Measurements from ENCODE around the gene TSHR. TPM values are rescaled to one million over a fixed set of nuclear protein-coding genes. Genes with fewer than 3 reads are reported as not detected.

The TSHR gene
- total RNA-seq, 4 donors from 2014 or later = 0.37 to 2.4 (median 0.85) TPM

- TF ChIP-seq CTCF (IDR thresholded peaks at IDR 0.05) (no peak), EP300 (IDR thresholded peaks at IDR 0.05; ENCODE audit: low read depth) (no peak), POLR2AphosphoS5 (IDR thresholded peaks at IDR 0.05) (no peak), POLR2A (IDR thresholded peaks at IDR 0.05) (no peak)
- H3K4me1 ChIP-seq = no peaks in the 10 kb centered on the region
- intact Hi-C loops (cut with DNase I; ENCODE audit: low total_unique reads) = no loop called here
- no peak overlapping the region for H3K4me3 ChIP-seq
- H3K9me3 ChIP-seq = no peaks in the 10 kb centered on the region
- no peaks in the 10 kb centered on the region for H3K27me3 ChIP-seq
- no peak for DNase-seq
- in situ Hi-C loops (cut with MboI; ENCODE audit: low pct_ligation_motif_present in 1 of 4, low pct_unique_long_range_greater_than_20kb in 1 of 4, low sequenced_read_pairs in 3 of 4) = no loop called here
- H3K36me3 ChIP-seq = no peaks in the 10 kb centered on the region
- H3K27ac ChIP-seq = no peak overlapping the region
- 84 to 98% methylated on average over 3 of the region's 3 CpGs for WGBS, 2 donors (ENCODE audit: low coverage in 1 of 2)
Observed at GRCh38 chr14:81006266-81006665, 50.8 kb downstream of the TSHR start.

DNA sequence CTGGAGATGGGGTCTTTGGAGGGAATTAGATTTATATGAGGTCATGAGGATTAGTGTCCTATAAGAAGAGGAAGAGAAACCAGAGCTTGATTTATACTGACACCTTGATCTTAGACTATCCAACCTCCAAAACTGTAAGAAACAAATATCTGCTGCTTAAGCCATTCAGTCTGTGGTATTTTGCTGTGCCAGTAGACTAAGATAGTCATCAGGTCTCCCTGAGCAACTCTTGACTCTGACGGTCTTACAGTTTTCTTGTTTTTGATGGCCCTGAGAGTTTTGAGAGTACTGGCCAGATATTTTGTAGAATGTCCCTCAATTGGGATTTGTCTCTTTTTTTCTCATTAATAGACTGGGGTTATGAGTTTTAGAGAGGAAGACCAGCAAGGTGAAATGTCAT lies 51.7 kb downstream of the TSHR start:
- H3K27me3 ChIP-seq = no peaks in the 10 kb centered on the region
- intact Hi-C loops (cut with DNase I; ENCODE audit: low total_unique reads) = no loop called here
- H3K4me1 ChIP-seq = no peaks in the 10 kb centered on the region
- H3K36me3 ChIP-seq = no peaks in the 10 kb centered on the region
- in situ Hi-C loops (cut with MboI; ENCODE audit: low pct_ligation_motif_present in 1 of 4, low pct_unique_long_range_greater_than_20kb in 1 of 4, low sequenced_read_pairs in 3 of 4) = no loop called here
- H3K4me3 ChIP-seq = no peak overlapping the region
- H3K9me3 ChIP-seq = no peaks in the 10 kb centered on the region
- no peak overlapping the region for H3K27ac ChIP-seq
- no peak for DNase-seq
- TF ChIP-seq CTCF (IDR thresholded peaks at IDR 0.05) (no peak), POLR2AphosphoS5 (IDR thresholded peaks at IDR 0.05) (no peak), EP300 (IDR thresholded peaks at IDR 0.05; ENCODE audit: low read depth) (no peak), POLR2A (IDR thresholded peaks at IDR 0.05) (no peak)
- WGBS, 2 donors (ENCODE audit: low coverage in 1 of 2) = 85% methylated on average over 1 of the region's 1 CpG; no CpG with 5 or more reads in 1 of the 2 donors

- H3K4me3 ChIP-seq = no peak overlapping the region
- in situ Hi-C loops (cut with MboI; ENCODE audit: low pct_ligation_motif_present in 1 of 4, low pct_unique_long_range_greater_than_20kb in 1 of 4, low sequenced_read_pairs in 3 of 4) (no loop called here), intact Hi-C loops (cut with DNase I; ENCODE audit: low total_unique reads) (no loop called here)
- no peak for DNase-seq
- H3K4me1 ChIP-seq = no peaks in the 10 kb centered on the region
- H3K9me3 ChIP-seq = no peaks in the 10 kb centered on the region
- TF ChIP-seq POLR2AphosphoS5 (IDR thresholded peaks at IDR 0.05) = no peak
- no peak for TF ChIP-seq CTCF (IDR thresholded peaks at IDR 0.05)
- TF ChIP-seq EP300 (IDR thresholded peaks at IDR 0.05; ENCODE audit: low read depth) = no peak
- TF ChIP-seq POLR2A (IDR thresholded peaks at IDR 0.05) = no peak
- no peaks in the 10 kb centered on the region for H3K36me3 ChIP-seq
- 77 to 82% methylated on average over 2 of the region's 2 CpGs for WGBS, 2 donors (ENCODE audit: low coverage in 1 of 2)
- no peaks in the 10 kb centered on the region for H3K27me3 ChIP-seq
- no peak overlapping the region for H3K27ac ChIP-seq
Observed at GRCh38 chr14:81009346-81009745, 53.9 kb downstream of the TSHR start.

DNA sequence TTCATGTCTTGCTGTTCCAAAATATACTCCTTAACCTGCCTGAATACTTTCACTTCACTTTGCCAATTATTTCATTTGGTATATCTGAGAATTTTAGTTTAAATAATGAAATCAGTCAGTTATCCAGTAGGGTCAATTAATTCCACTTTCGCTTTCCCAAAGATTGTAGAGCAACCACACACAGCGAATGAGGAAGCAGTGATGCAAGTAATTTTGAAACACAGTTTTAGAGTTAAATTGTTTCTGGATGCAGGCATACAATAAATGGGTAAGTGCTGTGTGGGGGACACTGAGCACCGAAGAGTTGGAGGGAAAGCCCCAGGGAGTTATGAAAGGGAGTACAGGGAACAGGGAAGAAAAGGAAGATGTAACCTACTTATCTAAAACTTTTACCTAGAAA lies 62.8 kb downstream of the TSHR start:
- intact Hi-C loops (cut with DNase I; ENCODE audit: low total_unique reads) (no loop called here), in situ Hi-C loops (cut with MboI; ENCODE audit: low pct_ligation_motif_present in 1 of 4, low pct_unique_long_range_greater_than_20kb in 1 of 4, low sequenced_read_pairs in 3 of 4) (no loop called here)
- no peaks in the 10 kb centered on the region for H3K27me3 ChIP-seq
- no peaks in the 10 kb centered on the region for H3K9me3 ChIP-seq
- H3K27ac ChIP-seq = no peak overlapping the region
- H3K4me3 ChIP-seq = no peak overlapping the region
- no peaks in the 10 kb centered on the region for H3K4me1 ChIP-seq
- no peak for DNase-seq
- no peaks in the 10 kb centered on the region for H3K36me3 ChIP-seq
- TF ChIP-seq CTCF (IDR thresholded peaks at IDR 0.05) (no peak), POLR2A (IDR thresholded peaks at IDR 0.05) (no peak), EP300 (IDR thresholded peaks at IDR 0.05; ENCODE audit: low read depth) (no peak), POLR2AphosphoS5 (IDR thresholded peaks at IDR 0.05) (no peak)
- WGBS, 2 donors (ENCODE audit: low coverage in 1 of 2) = 59 to 75% methylated on average over 3 of the region's 3 CpGs
